HEK293 (cell line): Measurements from ENCODE around the gene RAP1A.
A peak's percentile ranks its signal among the peaks of the same experiment; 100 is the strongest.

Experiments used
- GLI4 ChIP-seq: fragments of 450-650 bp; formaldehyde crosslinking; IDR thresholded peaks from 2 replicates; pipeline ENCODE4 v1.5.1; 2016; ENCODE audit warnings: missing biosample characterization, missing genetic modification characterization
- GLIS2 ChIP-seq: fragments of 450-650 bp; formaldehyde crosslinking; IDR thresholded peaks from 2 replicates; pipeline ENCODE4 v1.5.1; 2016; ENCODE audit warnings: missing biosample characterization, missing genetic modification characterization
- KLF10 ChIP-seq: fragments of 450-650 bp; IDR thresholded peaks from 2 replicates; pipeline ENCODE4 v1.5.1; 2018; ENCODE audit warnings: missing biosample characterization, mild to moderate bottlenecking, missing genetic modification characterization
- WT1 ChIP-seq: fragments of 450-650 bp; formaldehyde crosslinking; IDR thresholded peaks from 2 replicates; pipeline ENCODE4 v1.5.1; 2016; ENCODE audit warnings: missing biosample characterization, missing genetic modification characterization
- YY1 ChIP-seq: fragments of 450-650 bp; formaldehyde crosslinking; IDR thresholded peaks from 2 replicates; pipeline ENCODE4 v1.5.1; 2018; ENCODE audit warnings: missing biosample characterization, missing genetic modification characterization
- ZNF121 ChIP-seq: fragments of 450-650 bp; formaldehyde crosslinking; IDR thresholded peaks from 2 replicates; pipeline ENCODE4 v1.5.1; 2016; ENCODE audit warnings: missing biosample characterization, missing genetic modification characterization
- ZNF148 ChIP-seq: fragments of 450-650 bp; formaldehyde crosslinking; IDR thresholded peaks from 2 replicates; pipeline ENCODE4 v1.5.0; 2017; ENCODE audit warnings: missing biosample characterization, missing genetic modification characterization, borderline replicate concordance
- ZNF18 ChIP-seq: fragments of 450-650 bp; formaldehyde crosslinking; IDR thresholded peaks from 2 replicates; pipeline ENCODE4 v1.5.1; 2016; ENCODE audit warnings: missing biosample characterization, missing genetic modification characterization
- ZNF184 ChIP-seq: fragments of 450-650 bp; IDR thresholded peaks from 2 replicates; pipeline ENCODE4 v1.5.1; 2018; ENCODE audit warnings: missing biosample characterization, mild to moderate bottlenecking, missing genetic modification characterization
- ZNF548 ChIP-seq: fragments of 450-650 bp; formaldehyde crosslinking; IDR thresholded peaks from 2 replicates; pipeline ENCODE4 v1.5.1; 2016; ENCODE audit warnings: missing biosample characterization, missing genetic modification characterization
- ZNF629 ChIP-seq: fragments of 450-650 bp; formaldehyde crosslinking; IDR thresholded peaks from 2 replicates; pipeline ENCODE4 v1.5.1; 2017; ENCODE audit warnings: missing biosample characterization, missing genetic modification characterization
- ZNF645 ChIP-seq: fragments of 450-650 bp; formaldehyde crosslinking; IDR thresholded peaks from 2 replicates; pipeline ENCODE4; 2016; ENCODE audit warnings: missing biosample characterization, missing genetic modification characterization
- ZNF76 ChIP-seq: fragments of 450-650 bp; formaldehyde crosslinking; IDR thresholded peaks from 2 replicates; pipeline ENCODE4; 2016; ENCODE audit warnings: low read depth, missing biosample characterization, missing genetic modification characterization, borderline replicate concordance
- ZNF776 ChIP-seq: fragments of 450-650 bp; formaldehyde crosslinking; IDR thresholded peaks from 2 replicates; pipeline ENCODE4 v1.5.0; 2017; ENCODE audit warnings: missing biosample characterization, missing genetic modification characterization, borderline replicate concordance
- ZNF837 ChIP-seq: fragments of 450-650 bp; formaldehyde crosslinking; IDR thresholded peaks from 2 replicates; pipeline ENCODE4 v1.5.1; 2016; ENCODE audit warnings: missing biosample characterization, missing genetic modification characterization
- TF ChIP-seq, protein P1 (sequence below): fragments of 450-650 bp; formaldehyde crosslinking; IDR thresholded peaks from 2 replicates; pipeline ENCODE4 v1.5.1; 2016; ENCODE audit warnings: missing biosample characterization, missing genetic modification characterization
- TF ChIP-seq, protein P2 (sequence below): fragments of 450-650 bp; formaldehyde crosslinking; IDR thresholded peaks from 2 replicates; pipeline ENCODE4 v1.5.1; 2017; ENCODE audit warnings: missing biosample characterization, missing genetic modification characterization
- TF ChIP-seq, protein P3 (sequence below): fragments of 450-650 bp; formaldehyde crosslinking; IDR thresholded peaks from 2 replicates; pipeline ENCODE4 v1.5.1; 2016; ENCODE audit warnings: missing biosample characterization, missing genetic modification characterization
- TF ChIP-seq, protein P4 (sequence below): fragments of 450-650 bp; formaldehyde crosslinking; IDR thresholded peaks from 2 replicates; pipeline ENCODE4 v1.5.1; 2017; ENCODE audit warnings: missing biosample characterization, mild to moderate bottlenecking, missing genetic modification characterization, moderate library complexity
- TF ChIP-seq, protein P5 (sequence below): fragments of 450-650 bp; formaldehyde crosslinking; IDR thresholded peaks from 2 replicates; pipeline ENCODE4 v1.5.1; 2016; ENCODE audit warnings: missing biosample characterization, missing genetic modification characterization
- TF ChIP-seq, protein P6 (sequence below): fragments of 450-650 bp; IDR thresholded peaks from 2 replicates; pipeline ENCODE4 v1.5.1; 2018; ENCODE audit warnings: missing biosample characterization, missing genetic modification characterization

Gene RAP1A

DNA sequence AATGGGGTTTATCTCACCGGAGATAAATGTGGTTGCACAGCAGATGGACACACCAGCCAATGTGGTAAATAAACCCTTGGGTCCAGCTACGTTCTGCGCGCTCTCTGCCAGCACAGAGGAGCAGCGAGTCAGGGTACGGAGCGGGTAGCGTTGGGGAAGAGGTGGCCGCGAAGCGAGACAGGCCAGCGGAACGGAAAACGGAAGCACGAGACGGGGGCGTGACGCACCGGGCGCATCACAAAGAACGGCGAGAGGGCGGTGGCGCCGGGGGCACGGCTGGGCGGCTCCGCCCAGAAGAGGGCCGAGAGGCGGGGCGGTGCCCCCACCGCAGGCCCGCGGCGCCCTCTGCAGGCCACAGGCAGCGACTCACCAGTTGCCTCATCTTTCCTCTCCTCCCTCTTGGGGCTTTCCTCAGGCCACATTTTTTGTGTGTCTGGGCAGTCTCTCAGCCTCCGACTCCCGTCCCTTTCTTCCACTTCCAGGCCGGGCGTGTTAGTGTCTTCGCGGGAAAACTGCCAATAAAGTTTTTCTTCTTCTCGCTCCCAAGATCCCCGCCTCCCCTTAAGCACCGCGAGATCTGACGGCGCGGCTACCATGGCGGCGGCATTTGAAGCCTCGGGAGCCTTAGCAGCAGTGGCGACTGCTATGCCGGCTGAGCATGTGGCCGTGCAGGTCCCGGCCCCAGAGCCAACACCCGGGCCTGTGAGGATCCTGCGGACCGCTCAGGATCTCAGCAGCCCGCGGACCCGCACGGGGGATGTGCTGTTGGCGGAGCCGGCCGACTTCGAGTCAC lies 135.9 kb downstream of the RAP1A start, which contains the start of gene DDX20 (continued):
- TF ChIP-seq, protein P1, sequence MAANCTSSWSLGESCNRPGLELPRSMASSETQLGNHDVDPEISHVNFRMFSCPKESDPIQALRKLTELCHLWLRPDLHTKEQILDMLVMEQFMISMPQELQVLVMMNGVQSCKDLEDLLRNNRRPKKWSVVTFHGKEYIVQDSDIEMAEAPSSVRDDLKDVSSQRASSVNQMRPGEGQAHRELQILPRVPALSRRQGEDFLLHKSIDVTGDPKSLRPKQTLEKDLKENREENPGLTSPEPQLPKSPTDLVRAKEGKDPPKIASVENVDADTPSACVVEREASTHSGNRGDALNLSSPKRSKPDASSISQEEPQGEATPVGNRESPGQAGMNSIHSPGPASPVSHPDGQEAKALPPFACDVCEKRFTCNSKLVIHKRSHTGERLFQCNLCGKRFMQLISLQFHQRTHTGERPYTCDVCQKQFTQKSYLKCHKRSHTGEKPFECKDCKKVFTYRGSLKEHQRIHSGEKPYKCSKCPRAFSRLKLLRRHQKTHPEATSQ (tag by site-specific recombination): 0 out of 2 replicates have a peak, but pooled peaks have one; percentile 67
- TF ChIP-seq WT1 (tag by site-specific recombination) (peak; percentile 56; the same call in 1 of the 2 replicates), ZNF645 (tag by site-specific recombination) (no peak), ZNF837 (no peak), ZNF184 (tag by site-specific recombination) (peak; percentile 88), GLIS2 (peak; percentile 70; the same call in 1 of the 2 replicates), ZNF18 (tag by site-specific recombination) (peak; percentile 58; the same call in 1 of the 2 replicates), ZNF548 (no peak), KLF10 (tag by site-specific recombination) (peak; percentile 99), ZNF629 (peak; percentile 98), ZNF148 (tag by site-specific recombination) (0 out of 2 replicates have a peak, but pooled peaks have one; percentile 15), GLI4 (tag by site-specific recombination) (peak; percentile 71; the same call in 1 of the 2 replicates), ZNF121 (peak; percentile 8; the same call in 1 of the 2 replicates), YY1 (peak; percentile 92), ZNF776 (tag by site-specific recombination) (no peak), ZNF76 (tag by site-specific recombination) (peak; percentile 95)
- TF ChIP-seq, protein P2, sequence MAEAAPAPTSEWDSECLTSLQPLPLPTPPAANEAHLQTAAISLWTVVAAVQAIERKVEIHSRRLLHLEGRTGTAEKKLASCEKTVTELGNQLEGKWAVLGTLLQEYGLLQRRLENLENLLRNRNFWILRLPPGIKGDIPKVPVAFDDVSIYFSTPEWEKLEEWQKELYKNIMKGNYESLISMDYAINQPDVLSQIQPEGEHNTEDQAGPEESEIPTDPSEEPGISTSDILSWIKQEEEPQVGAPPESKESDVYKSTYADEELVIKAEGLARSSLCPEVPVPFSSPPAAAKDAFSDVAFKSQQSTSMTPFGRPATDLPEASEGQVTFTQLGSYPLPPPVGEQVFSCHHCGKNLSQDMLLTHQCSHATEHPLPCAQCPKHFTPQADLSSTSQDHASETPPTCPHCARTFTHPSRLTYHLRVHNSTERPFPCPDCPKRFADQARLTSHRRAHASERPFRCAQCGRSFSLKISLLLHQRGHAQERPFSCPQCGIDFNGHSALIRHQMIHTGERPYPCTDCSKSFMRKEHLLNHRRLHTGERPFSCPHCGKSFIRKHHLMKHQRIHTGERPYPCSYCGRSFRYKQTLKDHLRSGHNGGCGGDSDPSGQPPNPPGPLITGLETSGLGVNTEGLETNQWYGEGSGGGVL (tag by site-specific recombination): peak; percentile 98
- TF ChIP-seq, protein P3, sequence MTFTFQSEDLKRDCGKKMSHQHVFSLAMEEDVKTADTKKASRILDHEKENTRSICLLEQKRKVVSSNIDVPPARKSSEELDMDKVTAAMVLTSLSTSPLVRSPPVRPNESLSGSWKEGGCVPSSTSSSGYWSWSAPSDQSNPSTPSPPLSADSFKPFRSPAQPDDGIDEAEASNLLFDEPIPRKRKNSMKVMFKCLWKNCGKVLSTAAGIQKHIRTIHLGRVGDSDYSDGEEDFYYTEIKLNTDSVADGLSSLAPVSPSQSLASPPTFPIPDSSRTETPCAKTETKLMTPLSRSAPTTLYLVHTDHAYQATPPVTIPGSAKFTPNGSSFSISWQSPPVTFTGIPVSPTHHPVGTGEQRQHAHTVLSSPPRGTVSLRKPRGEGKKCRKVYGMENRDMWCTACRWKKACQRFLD (tag by site-specific recombination): no peak; the same call in 1 of the 2 replicates
- TF ChIP-seq, protein P4, sequence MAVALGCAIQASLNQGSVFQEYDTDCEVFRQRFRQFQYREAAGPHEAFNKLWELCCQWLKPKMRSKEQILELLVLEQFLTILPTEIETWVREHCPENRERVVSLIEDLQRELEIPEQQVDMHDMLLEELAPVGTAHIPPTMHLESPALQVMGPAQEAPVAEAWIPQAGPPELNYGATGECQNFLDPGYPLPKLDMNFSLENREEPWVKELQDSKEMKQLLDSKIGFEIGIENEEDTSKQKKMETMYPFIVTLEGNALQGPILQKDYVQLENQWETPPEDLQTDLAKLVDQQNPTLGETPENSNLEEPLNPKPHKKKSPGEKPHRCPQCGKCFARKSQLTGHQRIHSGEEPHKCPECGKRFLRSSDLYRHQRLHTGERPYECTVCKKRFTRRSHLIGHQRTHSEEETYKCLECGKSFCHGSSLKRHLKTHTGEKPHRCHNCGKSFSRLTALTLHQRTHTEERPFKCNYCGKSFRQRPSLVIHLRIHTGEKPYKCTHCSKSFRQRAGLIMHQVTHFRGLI (tag by site-specific recombination): peak; percentile 42; the same call in 1 of the 2 replicates
- TF ChIP-seq, protein P5, sequence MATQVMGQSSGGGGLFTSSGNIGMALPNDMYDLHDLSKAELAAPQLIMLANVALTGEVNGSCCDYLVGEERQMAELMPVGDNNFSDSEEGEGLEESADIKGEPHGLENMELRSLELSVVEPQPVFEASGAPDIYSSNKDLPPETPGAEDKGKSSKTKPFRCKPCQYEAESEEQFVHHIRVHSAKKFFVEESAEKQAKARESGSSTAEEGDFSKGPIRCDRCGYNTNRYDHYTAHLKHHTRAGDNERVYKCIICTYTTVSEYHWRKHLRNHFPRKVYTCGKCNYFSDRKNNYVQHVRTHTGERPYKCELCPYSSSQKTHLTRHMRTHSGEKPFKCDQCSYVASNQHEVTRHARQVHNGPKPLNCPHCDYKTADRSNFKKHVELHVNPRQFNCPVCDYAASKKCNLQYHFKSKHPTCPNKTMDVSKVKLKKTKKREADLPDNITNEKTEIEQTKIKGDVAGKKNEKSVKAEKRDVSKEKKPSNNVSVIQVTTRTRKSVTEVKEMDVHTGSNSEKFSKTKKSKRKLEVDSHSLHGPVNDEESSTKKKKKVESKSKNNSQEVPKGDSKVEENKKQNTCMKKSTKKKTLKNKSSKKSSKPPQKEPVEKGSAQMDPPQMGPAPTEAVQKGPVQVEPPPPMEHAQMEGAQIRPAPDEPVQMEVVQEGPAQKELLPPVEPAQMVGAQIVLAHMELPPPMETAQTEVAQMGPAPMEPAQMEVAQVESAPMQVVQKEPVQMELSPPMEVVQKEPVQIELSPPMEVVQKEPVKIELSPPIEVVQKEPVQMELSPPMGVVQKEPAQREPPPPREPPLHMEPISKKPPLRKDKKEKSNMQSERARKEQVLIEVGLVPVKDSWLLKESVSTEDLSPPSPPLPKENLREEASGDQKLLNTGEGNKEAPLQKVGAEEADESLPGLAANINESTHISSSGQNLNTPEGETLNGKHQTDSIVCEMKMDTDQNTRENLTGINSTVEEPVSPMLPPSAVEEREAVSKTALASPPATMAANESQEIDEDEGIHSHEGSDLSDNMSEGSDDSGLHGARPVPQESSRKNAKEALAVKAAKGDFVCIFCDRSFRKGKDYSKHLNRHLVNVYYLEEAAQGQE (tag by site-specific recombination): no peak
- TF ChIP-seq, protein P6, sequence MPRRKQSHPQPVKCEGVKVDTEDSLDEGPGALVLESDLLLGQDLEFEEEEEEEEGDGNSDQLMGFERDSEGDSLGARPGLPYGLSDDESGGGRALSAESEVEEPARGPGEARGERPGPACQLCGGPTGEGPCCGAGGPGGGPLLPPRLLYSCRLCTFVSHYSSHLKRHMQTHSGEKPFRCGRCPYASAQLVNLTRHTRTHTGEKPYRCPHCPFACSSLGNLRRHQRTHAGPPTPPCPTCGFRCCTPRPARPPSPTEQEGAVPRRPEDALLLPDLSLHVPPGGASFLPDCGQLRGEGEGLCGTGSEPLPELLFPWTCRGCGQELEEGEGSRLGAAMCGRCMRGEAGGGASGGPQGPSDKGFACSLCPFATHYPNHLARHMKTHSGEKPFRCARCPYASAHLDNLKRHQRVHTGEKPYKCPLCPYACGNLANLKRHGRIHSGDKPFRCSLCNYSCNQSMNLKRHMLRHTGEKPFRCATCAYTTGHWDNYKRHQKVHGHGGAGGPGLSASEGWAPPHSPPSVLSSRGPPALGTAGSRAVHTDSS (tag by site-specific recombination): peak; percentile 49; the same call in 1 of the 2 replicates
